ENCODE measurements around the gene HYI.

GRCh38 chr1:43449708-43450069, 4.0 kb downstream of the HYI start:
- TF ChIP-seq CTCF (IDR thresholded peaks at IDR 0.05) (no peak), POLR2AphosphoS5 (IDR thresholded peaks at IDR 0.05; ENCODE audit: insufficient read depth in 1 of 2, low read depth in 1 of 2) (no peak)

All from vagina (tissue), 2 donors.